A549 (cell line): ENCODE data around the gene HSD17B2.
"Not testable (repeated sequence)": the region's sequence is repeated elsewhere in the genome, so short reads cannot be mapped to it uniquely, and the experiment has no call there.

Experiments
- CEBPB ChIP-seq, 2 experiments: fragments of >200 bp in 1 of 2; sonication (Bioruptor Twin) in 1 of 2; formaldehyde crosslinking in 1 of 2; IDR thresholded peaks; 2 replicates each; pipeline ENCODE4 v1.6.1; 2012 to 2016
- CTCF ChIP-seq: fragments of >200 bp; sonication (Bioruptor Twin); formaldehyde crosslinking; IDR thresholded peaks from 3 replicates; pipeline ENCODE4 v1.5.1; 2016
- EP300 ChIP-seq, 2 experiments: fragments of >200 bp; sonication (Bioruptor Twin); formaldehyde crosslinking; IDR thresholded peaks; 2 replicates in 1 of 2; 3 replicates in 1 of 2; pipeline ENCODE4 v1.6.1; 2016 to 2017
- HDAC2 ChIP-seq: fragments of 200-600 bp; sonication (generic); IDR thresholded peaks from 2 replicates; pipeline ENCODE4 v1.6.1; 2016
- MAX ChIP-seq: IDR thresholded peaks from 2 replicates; pipeline ENCODE4 v1.6.1; 2012
- MAZ ChIP-seq: fragments of 150-350 bp; IDR thresholded peaks from 2 replicates; pipeline ENCODE4 v1.6.1; 2014; ENCODE audit warnings: antibody characterized with exemption, low read depth, low read length, borderline replicate concordance
- POLR2A ChIP-seq: IDR thresholded peaks from 2 replicates; pipeline ENCODE4 v1.6.1; 2012; ENCODE audit warnings: mild to moderate bottlenecking, low read length
- RAD21 ChIP-seq, 2 experiments: fragments of >200 bp in 1 of 2; sonication (Bioruptor Twin) in 1 of 2; formaldehyde crosslinking in 1 of 2; IDR thresholded peaks in 1 of 2; conservative IDR thresholded peaks in 1 of 2; 2 replicates in 1 of 2; 3 replicates in 1 of 2; pipeline ENCODE4 v1.6.1; 2012 to 2018; ENCODE audit warnings: inconsistent platforms in 1 of 2
- RARB ChIP-seq: fragments of 250-450 bp; sonication (Bioruptor Pico); IDR thresholded peaks from 2 replicates; pipeline ENCODE4 v1.8.0; 2021; ENCODE audit warnings: mild to moderate bottlenecking, moderate library complexity
- REST ChIP-seq: fragments of 200-600 bp; sonication (generic); IDR thresholded peaks from 2 replicates; pipeline ENCODE4 v1.6.1; 2016; ENCODE audit warnings: antibody characterized with exemption, mild to moderate bottlenecking, moderate library complexity
- RFX5 ChIP-seq: fragments of 450-650 bp; IDR thresholded peaks from 2 replicates; pipeline ENCODE4 v1.7.1; 2014; ENCODE audit warnings: antibody characterized with exemption, mild to moderate bottlenecking, moderate library complexity
- RNF2 ChIP-seq: fragments of 200-600 bp; sonication (generic); IDR thresholded peaks from 2 replicates; pipeline ENCODE4 v1.6.1; 2016; ENCODE audit warnings: low read depth, mild to moderate bottlenecking, antibody characterized with exemption, moderate library complexity, borderline replicate concordance
- TP53 ChIP-seq: fragments of 250-450 bp; sonication (Bioruptor Pico); IDR thresholded peaks from 2 replicates; pipeline ENCODE4 v1.5.0; 2021; ENCODE audit warnings: mild to moderate bottlenecking, moderate library complexity
- USF2 ChIP-seq: fragments of 450-650 bp; IDR thresholded peaks from 2 replicates; pipeline ENCODE4 v1.6.1; 2014; ENCODE audit warnings: antibody characterized with exemption

- not testable (repeated sequence) for TF ChIP-seq POLR2A; CTCF; RARB (CRISPR knock-in tag); CEBPB (IDR thresholded peaks at IDR 0.05); RNF2; REST; USF2; EP300 (IDR thresholded peaks at IDR 0.05); TP53 (CRISPR knock-in tag); HDAC2; MAX; MAZ; RAD21 (conservative IDR thresholded peaks at IDR 0.05 in 1 of 2, IDR thresholded peaks at IDR 0.05 in 1 of 2); RFX5
These were observed 104.2 kb downstream of the HSD17B2 start for GRCh38 chr16:82139286-82139571.
